Transverse colon (tissue), 4 donors: ENCODE measurements around the gene ZSCAN22.

Experiments
- EP300 ChIP-seq: sonication (generic); formaldehyde crosslinking; IDR thresholded peaks from one replicate; pipeline ENCODE4 v1.6.1; 2017; ENCODE audit warnings: antibody characterized with exemption, low read depth
- POLR2A ChIP-seq: fragments of 450-650 bp; IDR thresholded peaks from one replicate; pipeline ENCODE4 v1.6.1; 2016; ENCODE audit warnings: antibody characterized with exemption, mild to moderate bottlenecking, moderate library complexity
- POLR2AphosphoS5 ChIP-seq, 3 donors: sonication (generic); formaldehyde crosslinking; IDR thresholded peaks; one replicate each; pipeline ENCODE4 v1.6.1; 2016; ENCODE audit warnings: antibody characterized with exemption in 3 of 3
- TF ChIP-seq, protein P1 (sequence below), 5 experiments: fragments of 200-600 bp in 3 of 5; fragments of 450-650 bp in 2 of 5; sonication (generic) in 3 of 5; IDR thresholded peaks; 1 replicate in 2 of 5; 2 replicates in 3 of 5; pipeline ENCODE4 v1.5.1; 2016 to 2017; ENCODE audit warnings: antibody characterized with exemption in 5 of 5, inconsistent platforms in 3 of 5, mild to moderate bottlenecking in 2 of 5, moderate library complexity in 1 of 5

DNA sequence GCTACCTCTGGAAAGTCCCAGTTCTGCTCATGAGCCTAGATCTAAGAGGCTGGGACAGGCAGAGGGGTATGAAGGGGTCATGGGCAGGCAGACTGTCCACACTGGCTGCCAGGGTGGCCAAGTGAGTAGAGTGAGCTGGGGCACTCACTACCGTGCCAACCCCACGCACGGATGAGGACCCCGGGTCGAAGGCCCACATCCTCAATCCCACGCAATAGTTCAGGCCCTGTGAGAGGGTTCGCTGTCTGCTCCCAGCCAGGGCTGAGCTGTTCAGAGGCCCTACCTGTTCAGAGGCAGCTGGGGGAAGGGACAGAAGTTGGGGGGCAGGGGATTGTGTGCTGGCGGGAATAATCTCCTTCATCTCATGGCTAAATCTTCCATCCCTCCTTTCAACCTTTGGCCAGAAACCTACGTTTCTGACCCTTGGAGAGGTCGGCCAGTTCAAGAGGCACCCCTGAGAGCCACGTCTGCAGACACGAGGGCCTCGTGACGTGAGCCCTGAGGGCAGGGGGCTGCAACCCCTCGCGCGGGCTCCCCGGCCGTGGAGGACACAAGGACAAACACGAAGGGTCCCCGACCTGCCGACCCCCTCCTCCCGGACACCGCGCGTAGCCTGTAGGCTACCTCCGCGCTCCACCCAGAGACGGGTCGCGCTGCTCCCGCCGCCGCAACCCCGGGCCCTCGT, 59.2 kb downstream of the ZSCAN22 start:
- TF ChIP-seq, protein P1, sequence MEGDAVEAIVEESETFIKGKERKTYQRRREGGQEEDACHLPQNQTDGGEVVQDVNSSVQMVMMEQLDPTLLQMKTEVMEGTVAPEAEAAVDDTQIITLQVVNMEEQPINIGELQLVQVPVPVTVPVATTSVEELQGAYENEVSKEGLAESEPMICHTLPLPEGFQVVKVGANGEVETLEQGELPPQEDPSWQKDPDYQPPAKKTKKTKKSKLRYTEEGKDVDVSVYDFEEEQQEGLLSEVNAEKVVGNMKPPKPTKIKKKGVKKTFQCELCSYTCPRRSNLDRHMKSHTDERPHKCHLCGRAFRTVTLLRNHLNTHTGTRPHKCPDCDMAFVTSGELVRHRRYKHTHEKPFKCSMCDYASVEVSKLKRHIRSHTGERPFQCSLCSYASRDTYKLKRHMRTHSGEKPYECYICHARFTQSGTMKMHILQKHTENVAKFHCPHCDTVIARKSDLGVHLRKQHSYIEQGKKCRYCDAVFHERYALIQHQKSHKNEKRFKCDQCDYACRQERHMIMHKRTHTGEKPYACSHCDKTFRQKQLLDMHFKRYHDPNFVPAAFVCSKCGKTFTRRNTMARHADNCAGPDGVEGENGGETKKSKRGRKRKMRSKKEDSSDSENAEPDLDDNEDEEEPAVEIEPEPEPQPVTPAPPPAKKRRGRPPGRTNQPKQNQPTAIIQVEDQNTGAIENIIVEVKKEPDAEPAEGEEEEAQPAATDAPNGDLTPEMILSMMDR (IDR thresholded peaks at IDR 0.05): no peak
- TF ChIP-seq POLR2A: no peak
- no peak for TF ChIP-seq EP300
- TF ChIP-seq POLR2AphosphoS5 (IDR thresholded peaks at IDR 0.05): no peak
